RWPE2 (cell line): ENCODE measurements around the gene TRAIP.

Source experiments
- ATAC-seq: fragments of 200-7000 bp; cut with Tn5 transposase; 3 replicates; pipeline ENCODE4 v1.9.1; 2021; ENCODE audit warnings: low read depth
- DNase-seq: peaks from one replicate; pipeline ENCODE4 v3.0.0-alpha.2; 2020; ENCODE audit warnings: low spot score
- H3K27ac ChIP-seq: fragments of 450-650 bp; 2 replicates; pipeline ENCODE4 v1.5.1; 2017; ENCODE audit warnings: mild to moderate bottlenecking; ENCODE audit not compliant: poor library complexity, severe bottlenecking
- H3K27me3 ChIP-seq: fragments of 250-450 bp; sonication (Bioruptor Pico); 2 replicates; pipeline ENCODE4 v1.5.1; 2021; ENCODE audit warnings: mild to moderate bottlenecking, moderate library complexity; ENCODE audit not compliant: insufficient read depth, poor library complexity, severe bottlenecking
- H3K36me3 ChIP-seq: fragments of 250-450 bp; sonication (Bioruptor Pico); 2 replicates; pipeline ENCODE4 v1.5.1; 2020; ENCODE audit warnings: low read depth, mild to moderate bottlenecking, moderate library complexity
- H3K4me1 ChIP-seq: fragments of 250-450 bp; sonication (Bioruptor Pico); 2 replicates; pipeline ENCODE4 v1.5.1; 2021; ENCODE audit warnings: mild to moderate bottlenecking, moderate library complexity; ENCODE audit not compliant: insufficient read depth, poor library complexity, severe bottlenecking
- H3K4me3 ChIP-seq: fragments of 250-450 bp; sonication (Bioruptor Pico); 2 replicates; pipeline ENCODE4 v1.5.1; 2021; ENCODE audit warnings: mild to moderate bottlenecking, moderate library complexity; ENCODE audit not compliant: severe bottlenecking
- H3K9me3 ChIP-seq: fragments of 250-450 bp; sonication (Bioruptor Pico); 2 replicates; pipeline ENCODE4 v1.5.1; 2021; ENCODE audit warnings: mild to moderate bottlenecking, moderate library complexity; ENCODE audit not compliant: severe bottlenecking
- TF ChIP-seq, protein P1 (sequence below): fragments of 450-650 bp; IDR thresholded peaks from one replicate; pipeline ENCODE4 v1.5.1; 2017; ENCODE audit warnings: mild to moderate bottlenecking, moderate library complexity; ENCODE audit not compliant: poor library complexity, severe bottlenecking

Gene TRAIP

DNA sequence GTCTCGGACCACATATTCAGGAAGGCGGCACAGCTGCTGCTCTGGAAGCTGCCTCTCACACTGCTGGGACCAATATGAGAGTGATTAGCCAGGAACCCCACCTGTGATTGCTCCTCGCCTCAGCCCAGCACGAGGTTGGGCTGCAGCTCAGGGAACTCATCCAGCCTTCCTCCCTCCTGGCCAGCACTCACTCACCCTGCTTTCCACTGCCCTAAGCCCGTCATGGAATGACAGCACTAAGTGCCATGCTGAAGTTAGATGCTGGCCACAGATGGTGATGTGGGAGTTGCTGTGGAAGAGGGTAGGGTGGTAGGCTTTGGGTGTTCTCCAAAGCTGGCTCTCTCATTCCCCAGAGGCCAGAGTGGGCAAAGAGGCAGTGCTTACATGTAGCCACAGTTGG lies 40.0 kb upstream of the TRAIP start:
- peaks cover 89% of the 10 kb centered on the region for H3K36me3 ChIP-seq
- no peaks in the 10 kb centered on the region for H3K9me3 ChIP-seq
- no peaks in the 10 kb centered on the region for H3K27me3 ChIP-seq
- ATAC-seq (no peak), DNase-seq (no peak)
- TF ChIP-seq, protein P1, sequence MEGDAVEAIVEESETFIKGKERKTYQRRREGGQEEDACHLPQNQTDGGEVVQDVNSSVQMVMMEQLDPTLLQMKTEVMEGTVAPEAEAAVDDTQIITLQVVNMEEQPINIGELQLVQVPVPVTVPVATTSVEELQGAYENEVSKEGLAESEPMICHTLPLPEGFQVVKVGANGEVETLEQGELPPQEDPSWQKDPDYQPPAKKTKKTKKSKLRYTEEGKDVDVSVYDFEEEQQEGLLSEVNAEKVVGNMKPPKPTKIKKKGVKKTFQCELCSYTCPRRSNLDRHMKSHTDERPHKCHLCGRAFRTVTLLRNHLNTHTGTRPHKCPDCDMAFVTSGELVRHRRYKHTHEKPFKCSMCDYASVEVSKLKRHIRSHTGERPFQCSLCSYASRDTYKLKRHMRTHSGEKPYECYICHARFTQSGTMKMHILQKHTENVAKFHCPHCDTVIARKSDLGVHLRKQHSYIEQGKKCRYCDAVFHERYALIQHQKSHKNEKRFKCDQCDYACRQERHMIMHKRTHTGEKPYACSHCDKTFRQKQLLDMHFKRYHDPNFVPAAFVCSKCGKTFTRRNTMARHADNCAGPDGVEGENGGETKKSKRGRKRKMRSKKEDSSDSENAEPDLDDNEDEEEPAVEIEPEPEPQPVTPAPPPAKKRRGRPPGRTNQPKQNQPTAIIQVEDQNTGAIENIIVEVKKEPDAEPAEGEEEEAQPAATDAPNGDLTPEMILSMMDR, result no peak
- no peak overlapping the region for H3K27ac ChIP-seq
- H3K4me3 ChIP-seq, result no peak overlapping the region
- H3K4me1 ChIP-seq, result peaks cover 12% of the 10 kb centered on the region

DNA sequence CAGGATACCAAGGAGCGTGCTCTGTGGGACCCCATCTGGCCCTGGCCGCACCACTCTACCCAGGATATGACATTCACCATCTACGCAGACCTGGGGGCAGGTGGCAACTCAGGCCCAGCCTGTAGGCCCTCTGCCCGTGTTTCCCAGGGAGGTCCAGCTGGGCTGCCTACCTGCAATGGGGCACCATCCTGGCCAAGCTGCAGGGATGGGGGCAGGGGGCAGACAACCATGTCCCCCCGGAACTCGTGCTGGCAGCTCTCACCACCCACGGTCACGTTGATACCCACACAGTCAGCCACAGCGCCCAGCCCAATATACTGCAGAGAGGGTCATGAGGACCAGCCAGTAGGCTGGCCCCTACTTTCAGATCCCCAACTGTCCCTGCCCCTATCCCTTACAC lies 39.4 kb upstream of the TRAIP start:
- no peaks in the 10 kb centered on the region for H3K9me3 ChIP-seq
- H3K4me1 ChIP-seq, result peaks cover 12% of the 10 kb centered on the region
- H3K27me3 ChIP-seq, result no peaks in the 10 kb centered on the region
- TF ChIP-seq, protein P1, result no peak
- no peak overlapping the region for H3K27ac ChIP-seq
- no peak for ATAC-seq
- H3K4me3 ChIP-seq, result no peak overlapping the region
- DNase-seq, result no peak
- peaks cover 90% of the 10 kb centered on the region for H3K36me3 ChIP-seq

DNA sequence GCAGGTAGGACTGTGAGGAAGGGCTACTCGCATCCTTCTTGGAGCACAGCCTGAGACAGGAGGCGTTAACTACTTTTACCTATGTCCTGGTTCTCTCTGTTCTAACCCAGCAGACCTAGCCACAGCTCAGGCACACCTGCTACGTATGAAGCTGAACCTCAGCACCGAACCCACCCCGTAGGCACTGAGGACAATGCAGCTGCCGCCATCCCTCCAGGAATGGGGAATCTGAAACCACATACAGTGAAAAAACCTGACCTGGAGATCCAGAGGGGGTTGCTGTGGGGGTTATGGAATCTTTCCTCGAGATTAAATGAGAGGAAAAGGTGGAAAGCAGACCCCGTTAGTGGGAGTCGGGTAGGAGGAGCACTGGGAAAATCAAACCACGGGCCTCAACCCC lies 32.9 kb upstream of the TRAIP start:
- TF ChIP-seq, protein P1, result no peak
- H3K27ac ChIP-seq, result no peak overlapping the region
- H3K9me3 ChIP-seq, result no peaks in the 10 kb centered on the region
- no peak overlapping the region for H3K4me3 ChIP-seq
- H3K36me3 ChIP-seq, result peaks cover 66% of the 10 kb centered on the region
- H3K4me1 ChIP-seq, result no peaks in the 10 kb centered on the region
- DNase-seq (no peak), ATAC-seq (no peak)
- H3K27me3 ChIP-seq, result no peaks in the 10 kb centered on the region

DNA sequence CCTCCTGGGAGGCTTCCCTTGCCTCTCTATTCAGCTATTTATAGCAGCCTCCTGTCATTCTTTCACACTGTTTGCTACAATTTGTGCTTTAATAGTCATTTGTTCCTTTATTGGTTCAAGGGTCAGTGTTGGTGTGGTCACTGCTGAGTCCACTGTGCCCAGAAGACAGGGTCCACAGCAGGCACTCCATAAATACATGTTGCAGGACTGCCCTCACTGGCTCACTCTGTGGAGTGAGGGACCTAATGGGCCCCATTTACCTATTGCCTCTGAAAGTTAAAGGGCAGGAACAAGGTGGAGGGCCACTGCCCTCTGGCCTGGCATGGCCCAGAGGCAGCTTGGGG lies 30.5 kb upstream of the TRAIP start:
- Histone ChIP-seq H3K9me3 (no peaks in the 10 kb centered on the region), H3K27ac (no peak overlapping the region), H3K4me1 (no peaks in the 10 kb centered on the region), H3K36me3 (peaks cover 45% of the 10 kb centered on the region), H3K27me3 (no peaks in the 10 kb centered on the region), H3K4me3 (no peak overlapping the region)
- ATAC-seq (no peak), DNase-seq (no peak)
- TF ChIP-seq, protein P1, result no peak

DNA sequence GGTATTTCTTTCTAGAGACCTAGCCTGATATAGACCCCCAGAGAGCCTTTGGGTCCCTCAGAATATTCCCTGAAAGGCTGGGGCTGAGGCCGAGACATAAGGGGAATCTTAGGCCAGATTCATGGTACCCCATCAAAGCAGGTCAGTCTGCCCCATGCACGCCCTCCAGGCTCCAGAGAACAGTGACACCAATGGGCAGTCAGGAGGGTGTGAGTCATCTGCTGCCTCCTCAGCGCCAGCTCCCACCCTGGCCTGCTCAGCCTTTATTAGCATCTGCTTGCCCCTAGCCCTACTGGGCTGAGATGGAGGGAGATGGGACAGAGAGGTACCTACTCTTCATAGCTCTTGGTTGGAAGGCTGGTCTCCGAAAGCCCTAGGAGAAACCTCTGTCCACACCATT lies 27.6 kb upstream of the TRAIP start:
- DNase-seq, result no peak
- Histone ChIP-seq H3K27me3 (no peaks in the 10 kb centered on the region), H3K9me3 (no peaks in the 10 kb centered on the region), H3K27ac (no peak overlapping the region), H3K36me3 (peaks cover 16% of the 10 kb centered on the region), H3K4me3 (no peak overlapping the region), H3K4me1 (no peaks in the 10 kb centered on the region)
- peak; percentile 18; the same call in 2 of the 3 replicates for ATAC-seq
- TF ChIP-seq, protein P1, result no peak
